Right lobe of liver (tissue), 4 donors: ENCODE measurements around the gene IER5.

Experiments
- POLR2A ChIP-seq: fragments of 450-650 bp; IDR thresholded peaks from one replicate; pipeline ENCODE4 v1.6.1; 2017; ENCODE audit warnings: antibody characterized with exemption, mild to moderate bottlenecking
- TF ChIP-seq, protein P1 (sequence below), 4 donors: fragments of 200-600 bp in 3 of 4; fragments of 450-650 bp in 1 of 4; IDR thresholded peaks; one replicate each; pipeline versions ENCODE4 v1.5.1 to v1.8.0; 2016 to 2022; ENCODE audit warnings: antibody characterized with exemption in 4 of 4, mild to moderate bottlenecking in 2 of 4
- donor health status: DM: no; HTN: no; CAD: no.
- donor health status: DM: no; HTN: no; CAD: no.
- donor health status: DM: no; HTN: yes; CAD: no.

DNA sequence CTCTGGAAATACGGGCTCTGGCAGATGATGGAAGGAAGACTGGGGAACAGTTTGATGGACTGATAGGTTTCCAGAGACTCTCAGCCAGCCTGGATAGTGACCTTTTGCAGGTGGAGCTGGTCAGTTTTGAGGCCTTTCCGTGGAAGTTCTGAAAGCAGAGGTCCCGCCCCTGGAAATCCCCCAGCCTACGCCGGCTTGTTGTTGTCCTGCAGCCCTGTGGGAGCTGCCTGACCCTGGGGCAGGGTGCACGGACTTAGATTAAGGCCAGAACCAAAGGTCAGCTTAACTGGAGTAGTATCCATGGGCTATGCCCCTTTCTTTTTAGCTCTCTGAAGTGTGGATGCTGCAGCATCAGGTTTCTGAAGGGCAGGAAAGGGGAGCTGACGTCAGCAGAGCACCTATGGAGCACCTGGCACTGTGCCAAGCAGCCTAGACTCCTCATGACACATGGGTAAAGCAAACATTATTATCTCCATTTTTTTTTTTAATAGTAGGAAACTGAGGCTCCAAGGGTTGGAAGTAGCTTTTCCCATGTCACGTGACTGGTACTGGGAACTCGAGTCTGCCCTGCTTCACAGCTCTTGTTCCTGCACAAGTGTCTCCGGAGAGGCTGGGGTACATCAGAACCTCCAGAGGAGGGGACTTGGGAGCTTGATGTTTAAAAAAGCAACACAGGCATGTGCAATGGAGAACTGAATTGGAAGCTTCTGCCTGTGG is 38.5 kb downstream of the IER5 start:
- TF ChIP-seq POLR2A: no peak
- TF ChIP-seq, protein P1, sequence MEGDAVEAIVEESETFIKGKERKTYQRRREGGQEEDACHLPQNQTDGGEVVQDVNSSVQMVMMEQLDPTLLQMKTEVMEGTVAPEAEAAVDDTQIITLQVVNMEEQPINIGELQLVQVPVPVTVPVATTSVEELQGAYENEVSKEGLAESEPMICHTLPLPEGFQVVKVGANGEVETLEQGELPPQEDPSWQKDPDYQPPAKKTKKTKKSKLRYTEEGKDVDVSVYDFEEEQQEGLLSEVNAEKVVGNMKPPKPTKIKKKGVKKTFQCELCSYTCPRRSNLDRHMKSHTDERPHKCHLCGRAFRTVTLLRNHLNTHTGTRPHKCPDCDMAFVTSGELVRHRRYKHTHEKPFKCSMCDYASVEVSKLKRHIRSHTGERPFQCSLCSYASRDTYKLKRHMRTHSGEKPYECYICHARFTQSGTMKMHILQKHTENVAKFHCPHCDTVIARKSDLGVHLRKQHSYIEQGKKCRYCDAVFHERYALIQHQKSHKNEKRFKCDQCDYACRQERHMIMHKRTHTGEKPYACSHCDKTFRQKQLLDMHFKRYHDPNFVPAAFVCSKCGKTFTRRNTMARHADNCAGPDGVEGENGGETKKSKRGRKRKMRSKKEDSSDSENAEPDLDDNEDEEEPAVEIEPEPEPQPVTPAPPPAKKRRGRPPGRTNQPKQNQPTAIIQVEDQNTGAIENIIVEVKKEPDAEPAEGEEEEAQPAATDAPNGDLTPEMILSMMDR (IDR thresholded peaks at IDR 0.05): no peak
